Epithelial cell of proximal tubule (primary cell): ENCODE data around the gene CHST10. TPM values are rescaled to one million over a fixed set of nuclear protein-coding genes. Genes with fewer than 3 reads are reported as not detected.

Experiments used
- total RNA-seq: library from RNA; depleted of rRNA; stranded (reverse); fragments of >200 nt; gene quantifications from 2 replicates; pipeline ENCODE4 v1.2.3, GENCODE V29; 2015

The CHST10 gene
- total RNA-seq, 1 donor from 2014 or later: 8.8 TPM

Other genes with a start within 250 kb of the CHST10 start
- gene LONRF2, start 95.2 kb downstream of the CHST10 start, total RNA-seq: 0.43 and 1.3 TPM in 2 replicates
- not detected in 2 replicates for gene NMS, start 52.8 kb upstream of the CHST10 start, total RNA-seq
- gene PDCL3, start 145.3 kb upstream of the CHST10 start, total RNA-seq: 20.8 and 24.5 TPM in 2 replicates